ENCODE data around the gene KPNA6.

GRCh38 chr1:32195531-32195930 is 87.7 kb downstream of the KPNA6 start:
- no peak for TF ChIP-seq CTCF (IDR thresholded peaks at IDR 0.05)
- TF ChIP-seq POLR2AphosphoS5 (IDR thresholded peaks at IDR 0.05): no peak

Measured in breast epithelium (tissue), 3 donors.